Karpas-422 (cell line): ENCODE data around the gene NUDT7. TPM values are rescaled to one million over a fixed set of nuclear protein-coding genes. Genes with fewer than 3 reads are reported as not detected.

Experiments
- DNase-seq: peaks from one replicate; pipeline ENCODE4 v3.0.0-alpha.2; 2015
- H2AFZ ChIP-seq: fragments of 200-600 bp; sonication (generic); 2 replicates; pipeline ENCODE4 v1.6.1; 2014; ENCODE audit warnings: antibody characterized with exemption, low read length, mixed read lengths
- H3K27ac ChIP-seq: fragments of 200-600 bp; sonication (generic); 2 replicates; pipeline ENCODE4 v1.5.1; 2014; ENCODE audit warnings: mild to moderate bottlenecking, low read length, moderate library complexity
- H3K27me3 ChIP-seq: fragments of 200-600 bp; sonication (generic); 2 replicates; pipeline ENCODE4 v1.6.1; 2014; ENCODE audit warnings: low read length, mixed read lengths
- H3K36me3 ChIP-seq: fragments of 200-600 bp; sonication (generic); 2 replicates; pipeline ENCODE4 v1.6.1; 2014; ENCODE audit warnings: low read length, mixed read lengths; ENCODE audit not compliant: insufficient read depth
- H3K4me1 ChIP-seq: fragments of 200-600 bp; sonication (generic); 2 replicates; pipeline ENCODE4 v1.6.1; 2014; ENCODE audit warnings: mild to moderate bottlenecking, low read length, mixed read lengths
- H3K4me2 ChIP-seq: fragments of 200-600 bp; sonication (generic); 2 replicates; pipeline ENCODE4 v1.6.1; 2014; ENCODE audit warnings: low read length, low read depth, mild to moderate bottlenecking; ENCODE audit not compliant: poor library complexity, severe bottlenecking
- H3K4me3 ChIP-seq: fragments of 200-600 bp; sonication (generic); 2 replicates; pipeline ENCODE4 v1.5.1; 2014; ENCODE audit warnings: mild to moderate bottlenecking, antibody characterized with exemption, low read length, mixed read lengths
- H3K79me2 ChIP-seq: fragments of 200-600 bp; sonication (generic); 2 replicates; pipeline ENCODE4 v1.6.1; 2014; ENCODE audit warnings: mild to moderate bottlenecking, low read length, mixed read lengths
- H3K9ac ChIP-seq: fragments of 200-600 bp; sonication (generic); 2 replicates; pipeline ENCODE4 v1.6.0; 2014; ENCODE audit warnings: low read length
- H3K9me2 ChIP-seq: fragments of 200-600 bp; sonication (generic), shearing (Covaris generic); replicated peaks from 2 replicates; pipeline ENCODE4 v1.6.0; 2014; ENCODE audit warnings: mild to moderate bottlenecking, low read length, moderate library complexity; ENCODE audit not compliant: insufficient read depth
- H3K9me3 ChIP-seq: fragments of 300-700, 200-600 bp; sonication (generic); 2 replicates; pipeline ENCODE4 v1.6.1; 2014; ENCODE audit warnings: low read length, mixed read lengths
- H4K20me1 ChIP-seq: fragments of 200-600 bp; sonication (generic); 2 replicates; pipeline ENCODE4 v1.6.1; 2014; ENCODE audit warnings: mild to moderate bottlenecking, antibody characterized with exemption, low read length, low read depth; ENCODE audit not compliant: insufficient read depth
- total RNA-seq: library from RNA; depleted of rRNA; stranded (reverse); fragments of >200 nt; shearing (Covaris generic); gene quantifications from 2 replicates; pipeline ENCODE4 v1.2.3, GENCODE V29; 2014; ENCODE audit warnings: low replicate concordance

NUDT7 gene
- total RNA-seq, 1 experiment from 2014 or later: 61.3 TPM

DNA sequence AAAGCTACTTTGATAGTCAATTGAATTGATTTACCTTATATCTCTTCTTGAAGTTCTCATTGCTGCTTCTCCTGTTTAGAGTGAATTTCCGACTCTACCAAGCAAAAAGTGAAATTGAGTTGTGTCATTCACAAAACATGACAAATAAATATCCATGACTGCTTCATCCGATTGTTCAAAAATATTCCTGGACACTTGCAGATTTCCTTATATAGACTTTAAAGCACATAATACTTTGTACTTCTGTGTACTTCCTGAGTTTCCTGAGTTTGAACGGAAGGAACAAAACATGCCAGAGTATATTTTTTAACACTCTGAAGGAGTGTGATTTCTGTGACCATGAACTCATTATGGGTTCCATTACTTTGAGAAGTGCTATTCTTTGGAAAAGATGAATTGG lies 45.5 kb downstream of the NUDT7 start:
- no peak for DNase-seq
- H3K27me3 ChIP-seq: no peaks in the 10 kb centered on the region
- no peaks in the 10 kb centered on the region for H3K4me1 ChIP-seq
- H3K9me2 ChIP-seq: no peaks in the 10 kb centered on the region
- H3K9me3 ChIP-seq: no peaks in the 10 kb centered on the region
- H3K27ac ChIP-seq: no peak overlapping the region
- H3K36me3 ChIP-seq: no peaks in the 10 kb centered on the region
- H4K20me1 ChIP-seq: no peaks in the 10 kb centered on the region
- H2AFZ ChIP-seq: no peak overlapping the region
- H3K79me2 ChIP-seq: no peaks in the 10 kb centered on the region
- H3K9ac ChIP-seq: no peak overlapping the region
- no peak overlapping the region for H3K4me2 ChIP-seq
- H3K4me3 ChIP-seq: no peak overlapping the region

DNA sequence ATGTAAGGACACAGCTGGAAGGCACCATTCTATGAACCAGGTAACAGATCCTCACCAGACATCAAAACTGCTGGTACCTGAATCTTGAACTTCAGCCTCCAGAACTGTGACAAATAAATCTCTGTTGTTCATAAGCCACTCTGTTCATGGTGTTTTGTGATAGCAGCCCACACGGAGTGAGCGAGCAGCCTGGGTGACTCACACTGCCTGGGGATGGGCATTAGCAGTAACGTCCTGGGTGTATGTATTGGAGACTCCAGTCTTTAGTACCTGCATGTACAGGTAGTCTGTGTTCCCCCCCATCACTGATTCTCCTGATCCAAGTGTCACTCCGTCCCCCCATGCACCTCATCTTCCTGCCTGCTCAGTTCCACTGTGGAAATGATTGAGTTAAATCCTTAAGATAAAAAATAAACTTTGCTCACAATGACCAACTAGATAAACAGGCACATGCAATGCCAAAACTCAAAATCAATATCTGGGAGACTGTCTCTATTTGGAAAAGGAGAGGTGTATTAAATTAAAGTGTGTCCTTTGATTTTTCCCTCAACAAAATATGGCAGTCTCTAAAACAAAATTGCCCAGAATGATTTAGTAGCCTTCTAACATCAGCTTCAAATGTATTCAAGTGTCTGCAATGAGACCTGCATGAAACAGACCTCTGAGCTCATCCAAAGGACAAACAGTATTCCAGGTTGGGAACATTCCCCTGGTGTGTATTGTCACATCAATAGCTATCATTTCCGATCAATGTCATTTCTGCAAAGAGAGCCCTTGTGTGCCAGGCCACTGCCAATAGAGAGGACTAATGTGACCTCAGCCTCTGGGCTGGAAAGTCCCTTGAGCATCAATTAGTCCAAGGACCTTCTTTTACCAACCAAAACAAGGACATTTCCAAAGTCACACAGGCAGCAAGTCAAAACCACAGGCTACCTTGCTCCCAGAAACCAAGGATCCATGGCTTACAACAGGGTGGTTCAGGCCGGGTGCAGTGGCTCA lies 53.9 kb downstream of the NUDT7 start:
- Histone ChIP-seq H3K4me1 (no peaks in the 10 kb centered on the region), H3K4me2 (no peak overlapping the region), H3K9ac (no peak overlapping the region), H3K4me3 (no peak overlapping the region), H3K9me2 (no peaks in the 10 kb centered on the region), H4K20me1 (no peaks in the 10 kb centered on the region), H3K36me3 (no peaks in the 10 kb centered on the region), H3K79me2 (no peaks in the 10 kb centered on the region), H3K27ac (no peak overlapping the region), H3K27me3 (no peaks in the 10 kb centered on the region), H3K9me3 (no peaks in the 10 kb centered on the region), H2AFZ (no peak overlapping the region)
- DNase-seq: no peak

DNA sequence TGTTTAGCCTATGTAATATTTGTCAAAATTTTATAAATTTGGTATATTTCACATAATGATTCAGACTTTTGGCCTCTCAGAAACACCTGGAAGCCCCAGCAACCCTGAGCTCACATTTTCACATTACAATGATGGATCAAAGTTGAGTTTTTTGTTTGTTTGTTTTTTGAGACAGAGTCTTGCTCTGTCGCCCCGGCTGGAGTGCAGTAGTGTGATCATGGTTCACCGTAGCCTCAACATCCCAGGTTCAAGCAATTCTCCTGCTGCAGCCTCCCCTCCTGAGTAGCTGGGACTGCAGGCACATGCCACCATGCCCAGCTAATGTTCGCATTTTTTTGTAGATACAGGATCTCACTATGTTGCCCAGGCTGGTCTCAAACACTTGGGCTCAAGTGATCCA lies 55.4 kb downstream of the NUDT7 start:
- Histone ChIP-seq H3K27ac (no peak overlapping the region), H3K79me2 (no peaks in the 10 kb centered on the region), H3K9ac (no peak overlapping the region), H3K36me3 (no peaks in the 10 kb centered on the region), H3K9me3 (no peaks in the 10 kb centered on the region), H3K9me2 (no peaks in the 10 kb centered on the region), H3K4me3 (no peak overlapping the region), H3K4me1 (peaks cover 7% of the 10 kb centered on the region), H3K4me2 (no peak overlapping the region), H3K27me3 (no peaks in the 10 kb centered on the region), H4K20me1 (no peaks in the 10 kb centered on the region), H2AFZ (no peak overlapping the region)
- no peak for DNase-seq

- Histone ChIP-seq H3K9me2 (no peaks in the 10 kb centered on the region), H3K79me2 (no peaks in the 10 kb centered on the region), H3K27me3 (no peaks in the 10 kb centered on the region), H3K27ac (no peak overlapping the region), H3K4me2 (no peak overlapping the region), H3K36me3 (no peaks in the 10 kb centered on the region), H3K4me1 (peaks cover 10% of the 10 kb centered on the region), H3K9me3 (no peaks in the 10 kb centered on the region), H3K4me3 (no peak overlapping the region), H3K9ac (no peak overlapping the region), H2AFZ (no peak overlapping the region), H4K20me1 (no peaks in the 10 kb centered on the region)
- DNase-seq: no peak
Measured at GRCh38 chr16:77780378-77780837, 58.1 kb downstream of the NUDT7 start.

GRCh38 chr16:77781091-77781490 lies 58.8 kb downstream of the NUDT7 start:
- H3K9ac ChIP-seq: no peak overlapping the region
- H4K20me1 ChIP-seq: no peaks in the 10 kb centered on the region
- no peaks in the 10 kb centered on the region for H3K79me2 ChIP-seq
- 0 out of 2 replicates have a peak overlapping the region, but pooled peaks have one; percentile 31 for H2AFZ ChIP-seq
- no peaks in the 10 kb centered on the region for H3K36me3 ChIP-seq
- no peak overlapping the region for H3K4me2 ChIP-seq
- no peak for DNase-seq
- H3K27ac ChIP-seq: no peak overlapping the region
- no peaks in the 10 kb centered on the region for H3K9me2 ChIP-seq
- H3K4me3 ChIP-seq: no peak overlapping the region
- H3K9me3 ChIP-seq: no peaks in the 10 kb centered on the region
- H3K27me3 ChIP-seq: no peaks in the 10 kb centered on the region
- peaks cover 10% of the 10 kb centered on the region for H3K4me1 ChIP-seq

- H3K9me3 ChIP-seq: no peaks in the 10 kb centered on the region
- no peaks in the 10 kb centered on the region for H3K36me3 ChIP-seq
- peak; percentile 82 for DNase-seq
- H3K79me2 ChIP-seq: no peaks in the 10 kb centered on the region
- no peaks in the 10 kb centered on the region for H4K20me1 ChIP-seq
- no peaks in the 10 kb centered on the region for H3K9me2 ChIP-seq
- H3K27ac ChIP-seq: no peak overlapping the region
- no peaks in the 10 kb centered on the region for H3K27me3 ChIP-seq
- 0 out of 2 replicates have a peak overlapping the region, but pooled peaks have one; percentile 16 for H2AFZ ChIP-seq
- H3K4me2 ChIP-seq: peak overlapping the region; percentile 5
- H3K9ac ChIP-seq: no peak overlapping the region
- peaks cover 11% of the 10 kb centered on the region for H3K4me1 ChIP-seq
- H3K4me3 ChIP-seq: no peak overlapping the region
Measured at GRCh38 chr16:77782694-77783093, 60.4 kb downstream of the NUDT7 start.

DNA sequence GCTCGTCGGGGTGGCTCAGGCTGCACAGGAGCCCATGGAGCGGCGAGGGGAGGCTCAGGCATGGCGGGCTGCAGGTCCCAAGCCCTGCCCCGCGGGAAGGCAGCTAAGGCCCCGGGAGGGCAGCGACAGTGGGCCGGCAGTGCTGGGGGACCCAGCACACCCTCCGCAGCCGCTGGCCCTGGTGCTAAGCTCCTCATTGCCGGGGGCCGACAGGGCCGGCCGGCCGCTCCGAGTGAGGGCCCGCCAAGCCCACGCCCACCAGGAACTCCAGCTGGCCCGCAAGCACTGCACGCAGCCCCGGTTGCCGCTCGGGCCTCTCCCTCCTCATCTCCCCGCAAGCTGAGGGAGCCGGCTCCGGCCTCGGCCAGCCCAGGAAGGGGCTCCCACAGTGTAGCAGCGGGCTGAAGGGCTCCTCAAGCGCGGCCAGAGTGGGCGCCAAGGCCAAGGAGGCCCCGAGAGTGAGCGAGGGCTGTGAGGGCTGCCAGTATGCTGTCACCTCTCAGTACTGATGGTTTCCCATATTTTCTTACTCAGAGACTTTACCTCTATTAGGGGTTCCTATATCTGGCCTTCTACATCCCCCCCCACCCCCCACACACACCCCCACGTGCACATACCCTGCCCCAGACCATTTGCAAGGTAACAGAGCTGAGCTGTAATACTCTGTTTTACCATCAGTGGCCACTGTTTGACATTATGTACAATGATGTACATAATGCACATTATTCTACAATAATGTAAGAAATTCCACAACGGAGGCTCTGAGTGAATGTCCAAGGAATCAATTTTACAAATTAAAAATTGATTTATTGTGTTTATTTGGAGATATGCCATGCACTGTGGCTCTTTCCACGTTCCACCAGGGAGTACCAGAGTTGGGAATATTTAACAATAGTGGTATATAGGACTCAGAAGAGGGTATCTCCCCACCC lies 62.4 kb downstream of the NUDT7 start:
- no peaks in the 10 kb centered on the region for H4K20me1 ChIP-seq
- no peaks in the 10 kb centered on the region for H3K9me3 ChIP-seq
- H2AFZ ChIP-seq: no peak overlapping the region
- peak; percentile 69 for DNase-seq
- H3K9ac ChIP-seq: no peak overlapping the region
- H3K27me3 ChIP-seq: no peaks in the 10 kb centered on the region
- H3K4me2 ChIP-seq: no peak overlapping the region
- no peaks in the 10 kb centered on the region for H3K36me3 ChIP-seq
- H3K4me1 ChIP-seq: peaks cover 26% of the 10 kb centered on the region
- H3K27ac ChIP-seq: no peak overlapping the region
- H3K9me2 ChIP-seq: no peaks in the 10 kb centered on the region
- no peaks in the 10 kb centered on the region for H3K79me2 ChIP-seq
- no peak overlapping the region for H3K4me3 ChIP-seq

DNA sequence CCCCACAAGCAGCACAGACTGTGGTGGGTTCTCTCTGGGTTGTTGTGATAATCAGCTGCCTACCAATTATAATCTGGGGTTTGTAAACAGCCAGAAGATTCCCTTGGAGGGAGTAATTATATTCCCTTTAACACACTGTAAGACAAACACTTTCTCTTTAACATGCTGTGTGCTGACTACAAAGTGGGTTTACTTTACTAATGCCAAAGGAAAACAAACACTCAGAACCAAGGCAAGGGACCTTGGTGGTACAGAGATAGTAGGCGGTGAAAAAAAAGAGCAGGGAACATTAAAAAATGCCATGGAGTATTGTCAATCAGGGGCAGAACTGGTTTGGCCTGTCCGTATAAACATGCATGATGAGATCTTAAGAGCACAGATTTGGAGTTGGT lies 63.1 kb downstream of the NUDT7 start:
- Histone ChIP-seq H3K9ac (no peak overlapping the region), H3K9me3 (no peaks in the 10 kb centered on the region), H4K20me1 (no peaks in the 10 kb centered on the region; the same call in 1 of the 2 replicates), H3K27me3 (no peaks in the 10 kb centered on the region), H3K79me2 (no peaks in the 10 kb centered on the region), H3K9me2 (no peaks in the 10 kb centered on the region), H3K4me2 (no peak overlapping the region), H3K4me1 (peaks cover 29% of the 10 kb centered on the region), H3K4me3 (no peak overlapping the region), H3K36me3 (no peaks in the 10 kb centered on the region), H2AFZ (no peak overlapping the region), H3K27ac (no peak overlapping the region)
- DNase-seq: no peak
